Measurements from ENCODE around the gene TSPAN9. TPM values are rescaled to one million over a fixed set of nuclear protein-coding genes. Genes with fewer than 3 reads are reported as not detected.

Gene TSPAN9
- total RNA-seq, 1 experiment from 2014 or later = 13.2 TPM

DNA sequence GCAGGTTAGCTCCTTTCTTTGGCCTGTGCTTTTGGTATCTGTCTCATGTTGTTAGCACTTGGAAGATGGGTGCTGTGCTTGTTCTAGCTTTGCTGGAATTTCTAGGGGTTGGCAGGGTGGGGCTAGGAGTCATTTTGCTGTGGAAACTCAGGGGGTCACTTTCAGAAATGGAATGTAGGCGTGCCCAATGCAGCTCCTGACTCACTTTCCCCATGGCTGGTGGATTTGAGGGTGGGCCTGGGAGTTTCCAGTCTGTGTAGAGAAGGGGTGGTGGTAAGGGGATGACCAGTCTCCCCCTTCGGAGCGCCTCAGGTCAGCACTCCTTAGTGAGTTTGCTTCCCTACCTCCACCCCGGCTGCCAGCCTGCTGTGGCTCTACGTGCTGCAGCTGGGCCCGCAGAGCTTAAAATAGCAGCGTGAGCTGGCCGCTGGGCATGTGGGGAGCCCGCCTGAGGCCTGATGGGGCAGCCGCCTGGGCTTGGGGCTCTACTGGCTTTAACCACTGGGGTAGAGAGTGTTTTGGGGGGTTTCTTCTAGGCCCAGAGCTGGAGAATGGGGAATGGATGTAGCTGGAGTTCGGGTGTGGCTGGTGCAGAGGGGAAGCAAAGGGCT is 108.2 kb downstream of the TSPAN9 start:
- TF ChIP-seq SP1 (IDR thresholded peaks at IDR 0.05; ENCODE audit: low read depth) = no peak
- TF ChIP-seq CEBPB (IDR thresholded peaks at IDR 0.05; ENCODE audit: low read depth) = no peak
- no peak for TF ChIP-seq EGR1 (IDR thresholded peaks at IDR 0.05; ENCODE audit: low read depth)
- TF ChIP-seq JUND (IDR thresholded peaks at IDR 0.05) = no peak
- TF ChIP-seq SRF (IDR thresholded peaks at IDR 0.05; ENCODE audit: low read depth) = no peak
- TF ChIP-seq, protein P1, sequence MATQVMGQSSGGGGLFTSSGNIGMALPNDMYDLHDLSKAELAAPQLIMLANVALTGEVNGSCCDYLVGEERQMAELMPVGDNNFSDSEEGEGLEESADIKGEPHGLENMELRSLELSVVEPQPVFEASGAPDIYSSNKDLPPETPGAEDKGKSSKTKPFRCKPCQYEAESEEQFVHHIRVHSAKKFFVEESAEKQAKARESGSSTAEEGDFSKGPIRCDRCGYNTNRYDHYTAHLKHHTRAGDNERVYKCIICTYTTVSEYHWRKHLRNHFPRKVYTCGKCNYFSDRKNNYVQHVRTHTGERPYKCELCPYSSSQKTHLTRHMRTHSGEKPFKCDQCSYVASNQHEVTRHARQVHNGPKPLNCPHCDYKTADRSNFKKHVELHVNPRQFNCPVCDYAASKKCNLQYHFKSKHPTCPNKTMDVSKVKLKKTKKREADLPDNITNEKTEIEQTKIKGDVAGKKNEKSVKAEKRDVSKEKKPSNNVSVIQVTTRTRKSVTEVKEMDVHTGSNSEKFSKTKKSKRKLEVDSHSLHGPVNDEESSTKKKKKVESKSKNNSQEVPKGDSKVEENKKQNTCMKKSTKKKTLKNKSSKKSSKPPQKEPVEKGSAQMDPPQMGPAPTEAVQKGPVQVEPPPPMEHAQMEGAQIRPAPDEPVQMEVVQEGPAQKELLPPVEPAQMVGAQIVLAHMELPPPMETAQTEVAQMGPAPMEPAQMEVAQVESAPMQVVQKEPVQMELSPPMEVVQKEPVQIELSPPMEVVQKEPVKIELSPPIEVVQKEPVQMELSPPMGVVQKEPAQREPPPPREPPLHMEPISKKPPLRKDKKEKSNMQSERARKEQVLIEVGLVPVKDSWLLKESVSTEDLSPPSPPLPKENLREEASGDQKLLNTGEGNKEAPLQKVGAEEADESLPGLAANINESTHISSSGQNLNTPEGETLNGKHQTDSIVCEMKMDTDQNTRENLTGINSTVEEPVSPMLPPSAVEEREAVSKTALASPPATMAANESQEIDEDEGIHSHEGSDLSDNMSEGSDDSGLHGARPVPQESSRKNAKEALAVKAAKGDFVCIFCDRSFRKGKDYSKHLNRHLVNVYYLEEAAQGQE (IDR thresholded peaks at IDR 0.05; ENCODE audit: low read depth) = no peak
- TF ChIP-seq RAD21 (IDR thresholded peaks at IDR 0.05; ENCODE audit: low read depth) = no peak
- TF ChIP-seq YY1 (IDR thresholded peaks at IDR 0.05; ENCODE audit: extremely low read depth, insufficient replicate concordance, low read depth, low read length) = no peak
- no peak for TF ChIP-seq EZH2 (IDR thresholded peaks at IDR 0.05)
- TF ChIP-seq ELF1 (IDR thresholded peaks at IDR 0.05; ENCODE audit: borderline replicate concordance, low read depth) = no peak
- TF ChIP-seq FOSL1 (IDR thresholded peaks at IDR 0.05; ENCODE audit: low read depth) = no peak
- TF ChIP-seq ZFX (IDR thresholded peaks at IDR 0.05) = no peak
- no peak for TF ChIP-seq CBX3 (IDR thresholded peaks at IDR 0.05; ENCODE audit: low read depth)

More for the DNA sequence above, 108.2 kb downstream of the TSPAN9 start:
- intact Hi-C loops (cut with micrococcal nuclease) = no loop called here
- H2AFZ ChIP-seq (ENCODE audit: low read depth, low read length, poor library complexity, severe bottlenecking) = no peak overlapping the region
- H3K27me3 ChIP-seq (ENCODE audit: insufficient read depth, low read length) = no peaks in the 10 kb centered on the region
- DNase-seq (ENCODE audit: low read depth, low spot score) (no peak), ATAC-seq (no peak)
- RAD21 ChIA-PET (ENCODE audit: low non-redundant PET in 1 of 2, low total read pairs in 2 of 2, uncharacterized antibody in 2 of 2, unreplicated experiment in 2 of 2) = no interaction called here
- no peaks in the 10 kb centered on the region for H4K20me1 ChIP-seq (ENCODE audit: insufficient read depth)
- H3K36me3 ChIP-seq (ENCODE audit: control insufficient read depth in 1 of 2, insufficient read depth in 2 of 2, low read length in 2 of 2) = no peaks in the 10 kb centered on the region
- POLR2A ChIA-PET = no interaction called here
- no peaks in the 10 kb centered on the region for H3K9me2 ChIP-seq (ENCODE audit: insufficient read depth)
- no TSS peak for BruUV-seq (replicated peaks)
- no peak overlapping the region for H3K4me3 ChIP-seq (replicated peaks in 1 of 2; ENCODE audit: low read depth in 1 of 2, low read length in 2 of 2)
- H3K4me2 ChIP-seq (ENCODE audit: low read length) = no peak overlapping the region
- H3K9ac ChIP-seq (ENCODE audit: low read length) = no peak overlapping the region
- H3K9me3 ChIP-seq (ENCODE audit: control insufficient read depth in 1 of 2, insufficient read depth in 1 of 2, low read depth in 1 of 2, low read length in 2 of 2) = no peaks in the 10 kb centered on the region
- peaks cover 0 to 7% of the 10 kb centered on the region in 2 experiments; a peak in 2 of 4 replicates for H3K4me1 ChIP-seq (ENCODE audit: control insufficient read depth in 1 of 2, insufficient read depth in 2 of 2, low read length in 2 of 2)
- H3K27ac ChIP-seq (ENCODE audit: low read depth, low read length) = no peak overlapping the region
- CTCF ChIA-PET = interaction anchor here (1.8 kb wide), 1 partner anchor 18 kb away, joined by 6 read pairs; no protein-coding TSS in a partner anchor
- H3K79me2 ChIP-seq (ENCODE audit: insufficient read depth, low read length) = no peaks in the 10 kb centered on the region

All from HCT116 (cell line).